GM21528 (cell line): ENCODE measurements around the gene GPR15LG.
"Not testable (repeated sequence)": the region's sequence is repeated elsewhere in the genome, so short reads cannot be mapped to it uniquely, and the experiment has no call there.

ENCODE experiments used
- ATAC-seq: cut with Tn5 transposase; IDR thresholded peaks from one replicate; pipeline ENCODE4 v1.9.1; 2021; ENCODE audit warnings: mild to moderate bottlenecking, moderate library complexity; ENCODE audit not compliant: unreplicated experiment, low FRiP score

The GPR15LG gene

GRCh38 chr10:84173501-84173929, at the start of gene GPR15LG:
TSS of gene GPR15LG (plus strand) at chr10:84173801. CDS start at chr10:84173852, 51 bp downstream.
- peak; percentile 46 for ATAC-seq

GRCh38 chr10:84125910-84126784, 47.5 kb upstream of the GPR15LG start:
- ATAC-seq: not testable (repeated sequence)

- ATAC-seq: no peak
Measured at GRCh38 chr10:84126785-84127167, 46.8 kb upstream of the GPR15LG start.

GRCh38 chr10:84135836-84136235, 37.8 kb upstream of the GPR15LG start:
- no peak for ATAC-seq

GRCh38 chr10:84137811-84138210, 35.8 kb upstream of the GPR15LG start:
- ATAC-seq: no peak

- peak; percentile 1 for ATAC-seq
Measured at GRCh38 chr10:84138478-84139125, 35.0 kb upstream of the GPR15LG start.

- peak; percentile 99 for ATAC-seq
Measured at GRCh38 chr10:84139126-84140035, 34.2 kb upstream of the GPR15LG start, which contains the start of gene GHITM. TSS of gene GHITM (plus strand) at chr10:84139509. CDS start at chr10:84141501, 1,992 bp downstream.

GRCh38 chr10:84140036-84140379, 33.6 kb upstream of the GPR15LG start:
- ATAC-seq: no peak

- no peak for ATAC-seq
Measured at GRCh38 chr10:84147347-84147746, 26.3 kb upstream of the GPR15LG start.

- ATAC-seq: not testable (repeated sequence)
Measured at GRCh38 chr10:84148006-84148597, 25.5 kb upstream of the GPR15LG start.

GRCh38 chr10:84149854-84150253, 23.7 kb upstream of the GPR15LG start:
- no peak for ATAC-seq

- ATAC-seq: no peak
Measured at GRCh38 chr10:84152769-84153168, 20.8 kb upstream of the GPR15LG start.

- ATAC-seq: no peak
Measured at GRCh38 chr10:84155521-84155920, 18.1 kb upstream of the GPR15LG start.

GRCh38 chr10:84156009-84156408, 17.6 kb upstream of the GPR15LG start:
- no peak for ATAC-seq

- ATAC-seq: no peak
Measured at GRCh38 chr10:84156768-84157167, 16.8 kb upstream of the GPR15LG start.

GRCh38 chr10:84158061-84158460, 15.5 kb upstream of the GPR15LG start:
- ATAC-seq: no peak

GRCh38 chr10:84158550-84158949, 15.1 kb upstream of the GPR15LG start:
- no peak for ATAC-seq

GRCh38 chr10:84159076-84159685, 14.4 kb upstream of the GPR15LG start:
- no peak for ATAC-seq

- no peak for ATAC-seq
Measured at GRCh38 chr10:84160663-84161362, 12.8 kb upstream of the GPR15LG start.
